SK-N-SH (cell line): ENCODE measurements around the gene BCLAF1. TPM values are rescaled to one million over a fixed set of nuclear protein-coding genes. Genes with fewer than 3 reads are reported as not detected.

Source experiments
- CTCF ChIA-PET: fragments of 300-600, 350-600 bp; formaldehyde crosslinking; extraction: SDS; loops from one replicate; lab custom pipeline; 2021; lab: Yijun Ruan, JAX
- POLR2A ChIA-PET: fragments of 350-600 bp; sonication (Branson Sonifier 250); formaldehyde crosslinking; extraction: SDS; loops from one replicate; lab custom pipeline; 2020; ENCODE audit warnings: antibody characterized with exemption, inconsistent platforms; lab: Yijun Ruan, JAX
- DNase-seq: peaks from one replicate; pipeline ENCODE4 v3.0.0; 2012
- H2AFZ ChIP-seq: fragments of 200-600 bp; sonication (generic); 2 replicates; pipeline ENCODE4 v1.8.1; 2016; ENCODE audit warnings: antibody characterized with exemption, mild to moderate bottlenecking, low read depth
- H3F3A ChIP-seq: fragments of 200-600 bp; sonication (generic); replicated peaks from 2 replicates; pipeline ENCODE3; 2016; ENCODE audit warnings: antibody characterized with exemption, mild to moderate bottlenecking; ENCODE audit not compliant: insufficient read depth
- H3K27ac ChIP-seq, 2 experiments: fragments of 200-500 bp in 1 of 2; fragments of 200-600 bp in 1 of 2; sonication (Bioruptor generic) in 1 of 2; sonication (generic), shearing (Covaris generic) in 1 of 2; 2 replicates each; pipeline versions ENCODE4 v1.5.1 to v1.6.1; 2014 to 2016; ENCODE audit warnings: low read depth in 2 of 2, inconsistent platforms in 1 of 2, low read length in 1 of 2, mild to moderate bottlenecking in 1 of 2, mixed read lengths in 1 of 2
- H3K27me3 ChIP-seq: fragments of 200-600 bp; sonication (generic), shearing (Covaris generic); 2 replicates; pipeline ENCODE4 v1.6.1; 2016; ENCODE audit warnings: mixed run types; ENCODE audit not compliant: insufficient read depth
- H3K36me3 ChIP-seq, 2 experiments: fragments of 200-500 bp in 1 of 2; fragments of 200-600 bp in 1 of 2; sonication (Bioruptor generic) in 1 of 2; sonication (generic) in 1 of 2; replicated peaks in 1 of 2; 2 replicates each; pipeline versions ENCODE3 to v1.5.1; 2014 to 2016; ENCODE audit warnings: low read length in 1 of 2, mild to moderate bottlenecking in 1 of 2; ENCODE audit not compliant: insufficient read depth in 2 of 2, control insufficient read depth in 1 of 2
- H3K4me1 ChIP-seq, 2 experiments: fragments of 200-500 bp in 1 of 2; fragments of 200-600 bp in 1 of 2; sonication (Bioruptor generic) in 1 of 2; sonication (generic), shearing (Covaris generic) in 1 of 2; 2 replicates each; pipeline versions ENCODE4 v1.5.1 to v1.6.1; 2014 to 2016; ENCODE audit warnings: low read depth in 1 of 2, low read length in 1 of 2, mixed run types in 1 of 2; ENCODE audit not compliant: insufficient read depth in 2 of 2, control insufficient read depth in 1 of 2
- H3K4me2 ChIP-seq: fragments of 200-600 bp; sonication (generic), shearing (Covaris generic); 2 replicates; pipeline ENCODE4 v1.6.1; 2017; ENCODE audit warnings: mixed run types
- H3K4me3 ChIP-seq, 2 experiments: fragments of 200-500 bp in 1 of 2; fragments of 200-600 bp in 1 of 2; sonication (Bioruptor generic) in 1 of 2; sonication (generic), shearing (Covaris generic) in 1 of 2; 2 replicates each; pipeline versions ENCODE4 v1.5.1 to v1.8.1; 2014 to 2016; ENCODE audit warnings: low read depth in 2 of 2, inconsistent platforms in 1 of 2, low read length in 1 of 2, mild to moderate bottlenecking in 1 of 2, mixed read lengths in 1 of 2, moderate library complexity in 1 of 2
- H3K79me2 ChIP-seq: fragments of 200-600 bp; sonication (generic); 2 replicates; pipeline ENCODE4 v1.8.1; 2017; ENCODE audit warnings: mild to moderate bottlenecking; ENCODE audit not compliant: insufficient read depth
- H3K9ac ChIP-seq: fragments of 200-600 bp; sonication (generic); 2 replicates; pipeline ENCODE4 v1.6.1; 2017; ENCODE audit warnings: mixed run types
- H3K9me2 ChIP-seq: fragments of 200-600 bp; sonication (generic); 2 replicates; pipeline ENCODE4 v1.6.1; 2017; ENCODE audit warnings: mixed run types
- H3K9me3 ChIP-seq: fragments of 200-600 bp; sonication (generic); 2 replicates; pipeline ENCODE4 v1.6.1; 2017; ENCODE audit warnings: mixed run types, mild to moderate bottlenecking, moderate library complexity
- H4K20me1 ChIP-seq: fragments of 200-600 bp; sonication (generic); 2 replicates; pipeline ENCODE4 v1.6.1; 2017; ENCODE audit warnings: mild to moderate bottlenecking, mixed run types; ENCODE audit not compliant: insufficient read depth
- ELF1 ChIP-seq: IDR thresholded peaks from 2 replicates; pipeline ENCODE4 v1.4.0; 2012
- EP300 ChIP-seq, 2 experiments: IDR thresholded peaks; 2 replicates each; pipeline versions ENCODE4 v1.4.0 to v1.6.1; 2012; ENCODE audit warnings: borderline replicate concordance in 1 of 2, low read depth in 1 of 2, low read length in 1 of 2
- GABPA ChIP-seq: IDR thresholded peaks from 2 replicates; pipeline ENCODE4 v1.4.0; 2012; ENCODE audit warnings: low read depth, mild to moderate bottlenecking
- GATA2 ChIP-seq: sonication (generic); formaldehyde crosslinking; IDR thresholded peaks from 2 replicates; pipeline ENCODE4 v1.5.0; 2020; ENCODE audit warnings: mild to moderate bottlenecking, missing genetic modification reagents
- JUND ChIP-seq: IDR thresholded peaks from 2 replicates; pipeline ENCODE4 v1.4.0; 2012
- MXI1 ChIP-seq: IDR thresholded peaks from 2 replicates; pipeline ENCODE4 v1.6.1; 2012; ENCODE audit warnings: mild to moderate bottlenecking, low read depth, low read length, improper control_type of control experiment
- NFIC ChIP-seq: IDR thresholded peaks from 2 replicates; pipeline ENCODE4 v1.4.0; 2012; ENCODE audit warnings: borderline replicate concordance
- RAD21 ChIP-seq: IDR thresholded peaks from 2 replicates; pipeline ENCODE4 v1.6.1; 2012; ENCODE audit warnings: mild to moderate bottlenecking, low read length
- RCOR1 ChIP-seq: fragments of 150-350 bp; IDR thresholded peaks from 2 replicates; pipeline ENCODE4 v1.6.1; 2017; ENCODE audit warnings: antibody characterized with exemption, low read length
- RXRA ChIP-seq: IDR thresholded peaks from 2 replicates; pipeline ENCODE4 v1.4.0; 2012; ENCODE audit warnings: low read depth, mild to moderate bottlenecking, borderline replicate concordance
- SMC3 ChIP-seq: IDR thresholded peaks from 2 replicates; pipeline ENCODE4 v1.6.1; 2012; ENCODE audit warnings: low read depth, low read length, improper control_type of control experiment
- TAF1 ChIP-seq: IDR thresholded peaks from 2 replicates; pipeline ENCODE4 v1.6.1; 2012; ENCODE audit warnings: low read depth, mild to moderate bottlenecking, low read length, moderate library complexity, borderline replicate concordance
- TEAD4 ChIP-seq: IDR thresholded peaks from 2 replicates; pipeline ENCODE4 v1.4.0; 2012; ENCODE audit warnings: mild to moderate bottlenecking, borderline replicate concordance; ENCODE audit not compliant: insufficient read depth
- YY1 ChIP-seq: IDR thresholded peaks from 2 replicates; pipeline ENCODE4 v1.4.0; 2012; ENCODE audit warnings: low read depth, mild to moderate bottlenecking
- WGBS: methylation state at CpG from one replicate; pipeline ENCODE4 v1.1.6; 2017; ENCODE audit warnings: low lambda C conversion rate; 5-methylcytosine and 5-hydroxymethylcytosine counted together
- polyA plus RNA-seq, 3 experiments: library from polyadenylated mRNA; depleted of rRNA; stranded (reverse); fragments of >200 nt; gene quantifications; 2 replicates each; pipeline ENCODE4 v1.2.3, GENCODE V29; 2012
- TF ChIP-seq, protein P1 (sequence below): fragments of 200-600 bp; sonication (generic); IDR thresholded peaks from 2 replicates; pipeline ENCODE4 v1.6.1; 2017; ENCODE audit warnings: antibody characterized with exemption, mild to moderate bottlenecking, moderate library complexity
- TF ChIP-seq, protein P2 (sequence below): IDR thresholded peaks from 2 replicates; pipeline ENCODE4 v1.4.0; 2012; ENCODE audit warnings: low read depth
- TF ChIP-seq, protein P3 (sequence below): fragments of 150-350 bp; IDR thresholded peaks from 2 replicates; pipeline ENCODE4 v1.6.1; 2016; ENCODE audit warnings: mild to moderate bottlenecking, low read depth, low read length

Gene BCLAF1
- polyA plus RNA-seq, 1 of the 3 experiments (the other 2 are of a cell fraction) = 21.9 TPM

DNA sequence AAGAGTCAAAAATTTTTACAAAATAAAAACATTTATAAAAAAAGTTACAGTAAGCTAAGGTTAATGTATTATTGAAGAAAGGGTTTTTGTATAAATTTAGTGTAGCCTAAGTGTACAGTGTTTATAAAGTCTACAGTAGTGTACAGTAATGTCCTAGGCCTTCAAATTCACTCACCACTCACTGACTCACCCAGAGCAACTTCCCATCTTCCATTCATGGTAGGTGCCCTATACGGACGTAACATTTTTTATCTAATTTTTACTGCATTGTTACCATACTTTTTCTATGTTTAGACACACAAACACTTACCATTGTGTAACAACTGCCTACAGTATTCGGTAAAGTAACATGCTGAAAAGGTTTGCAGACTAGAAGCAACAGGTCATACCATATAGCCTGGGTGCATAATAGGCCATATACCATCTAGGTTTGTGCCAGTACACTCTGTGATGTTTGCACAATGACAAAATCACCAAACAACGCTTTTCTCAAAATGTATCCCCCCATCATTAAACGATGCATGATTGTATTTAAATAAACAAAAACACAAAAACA, 45.5 kb downstream of the BCLAF1 start:
- Histone ChIP-seq H3K4me1 (peaks cover 0 to 1% of the 10 kb centered on the region in 2 experiments; a peak in 1 of 4 replicates), H3K9me2 (no peaks in the 10 kb centered on the region), H3F3A (no peaks in the 10 kb centered on the region), H3K4me2 (no peak overlapping the region), H3K27me3 (no peaks in the 10 kb centered on the region), H3K4me3 (no peak overlapping the region), H3K9ac (no peak overlapping the region), H3K79me2 (peaks cover 29% of the 10 kb centered on the region; the same call in 1 of the 2 replicates), H3K9me3 (no peaks in the 10 kb centered on the region), H3K27ac (no peak overlapping the region; a peak in 1 of 4 replicates), H3K36me3 (peaks cover 13 to 14% of the 10 kb centered on the region in 2 experiments), H4K20me1 (no peaks in the 10 kb centered on the region), H2AFZ (peak overlapping the region; percentile 46; the same call in 1 of the 2 replicates)
- TF ChIP-seq RCOR1 = no peak
- no peak for TF ChIP-seq MXI1
- no peak for TF ChIP-seq ELF1
- DNase-seq = no peak
- WGBS = 91% methylated on average over 5 of the region's 5 CpGs
- ChIA-PET CTCF (no interaction called here), POLR2A (no interaction called here)

DNA sequence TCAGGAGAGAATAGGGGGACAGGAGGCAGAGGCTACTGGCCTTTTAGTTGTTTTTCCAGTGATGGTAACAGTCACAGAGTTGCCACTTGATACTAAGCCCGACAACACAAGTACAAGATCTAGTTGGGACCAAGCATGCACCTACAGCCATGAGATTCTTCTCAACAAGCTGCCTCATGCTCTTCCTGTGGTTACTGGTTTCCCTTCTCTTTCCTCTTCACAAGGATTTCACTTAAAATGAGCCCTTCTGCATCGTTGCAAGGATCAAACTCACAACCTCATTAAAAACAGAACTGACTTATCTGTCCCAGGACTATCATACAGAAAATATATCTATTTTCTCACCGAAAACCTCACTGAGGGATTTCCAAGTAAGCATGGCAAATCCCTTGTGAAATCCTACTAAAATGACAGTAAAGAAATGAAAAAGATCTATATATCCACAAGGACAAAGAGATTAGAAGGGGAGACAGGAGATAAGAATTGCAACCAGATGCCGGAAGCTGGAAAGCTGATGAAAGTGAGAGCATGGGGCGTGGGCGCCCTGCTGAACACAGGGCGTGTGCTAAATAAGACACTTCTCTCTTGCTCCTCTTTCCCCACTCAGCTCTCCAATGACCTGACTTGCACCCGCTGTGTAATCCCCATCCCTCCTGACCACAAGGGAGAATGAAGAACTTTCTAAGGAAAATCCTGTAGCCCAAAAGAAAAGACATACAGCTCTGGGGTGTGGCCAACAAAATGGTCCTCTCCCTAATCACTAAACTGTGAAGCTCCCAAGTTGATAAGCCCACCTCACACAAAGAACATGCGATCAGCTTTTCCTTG, 53.0 kb downstream of the BCLAF1 start:
- ChIA-PET POLR2A (no interaction called here), CTCF (interaction anchor here (0.7 to 5.5 kb wide), 4 partner anchors 9 to 786 kb away, joined by 3 to 43 read pairs (median 4); no protein-coding TSS in a partner anchor)
- Histone ChIP-seq H3K27ac (no peak overlapping the region), H3K9me2 (no peaks in the 10 kb centered on the region), H3K27me3 (no peaks in the 10 kb centered on the region), H3F3A (no peaks in the 10 kb centered on the region), H3K4me2 (no peak overlapping the region), H3K36me3 (peaks cover 6 to 11% of the 10 kb centered on the region in 2 experiments), H4K20me1 (no peaks in the 10 kb centered on the region), H3K4me1 (no peaks in the 10 kb centered on the region), H3K9me3 (no peaks in the 10 kb centered on the region), H2AFZ (no peak overlapping the region), H3K9ac (no peak overlapping the region), H3K79me2 (no peaks in the 10 kb centered on the region), H3K4me3 (no peak overlapping the region)
- TF ChIP-seq, protein P1, sequence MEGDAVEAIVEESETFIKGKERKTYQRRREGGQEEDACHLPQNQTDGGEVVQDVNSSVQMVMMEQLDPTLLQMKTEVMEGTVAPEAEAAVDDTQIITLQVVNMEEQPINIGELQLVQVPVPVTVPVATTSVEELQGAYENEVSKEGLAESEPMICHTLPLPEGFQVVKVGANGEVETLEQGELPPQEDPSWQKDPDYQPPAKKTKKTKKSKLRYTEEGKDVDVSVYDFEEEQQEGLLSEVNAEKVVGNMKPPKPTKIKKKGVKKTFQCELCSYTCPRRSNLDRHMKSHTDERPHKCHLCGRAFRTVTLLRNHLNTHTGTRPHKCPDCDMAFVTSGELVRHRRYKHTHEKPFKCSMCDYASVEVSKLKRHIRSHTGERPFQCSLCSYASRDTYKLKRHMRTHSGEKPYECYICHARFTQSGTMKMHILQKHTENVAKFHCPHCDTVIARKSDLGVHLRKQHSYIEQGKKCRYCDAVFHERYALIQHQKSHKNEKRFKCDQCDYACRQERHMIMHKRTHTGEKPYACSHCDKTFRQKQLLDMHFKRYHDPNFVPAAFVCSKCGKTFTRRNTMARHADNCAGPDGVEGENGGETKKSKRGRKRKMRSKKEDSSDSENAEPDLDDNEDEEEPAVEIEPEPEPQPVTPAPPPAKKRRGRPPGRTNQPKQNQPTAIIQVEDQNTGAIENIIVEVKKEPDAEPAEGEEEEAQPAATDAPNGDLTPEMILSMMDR = no peak
- no peak for TF ChIP-seq TEAD4
- TF ChIP-seq RAD21 = no peak
- no peak for TF ChIP-seq GABPA
- TF ChIP-seq RCOR1 = no peak
- no peak for TF ChIP-seq RXRA
- TF ChIP-seq MXI1 = no peak
- TF ChIP-seq, protein P2, sequence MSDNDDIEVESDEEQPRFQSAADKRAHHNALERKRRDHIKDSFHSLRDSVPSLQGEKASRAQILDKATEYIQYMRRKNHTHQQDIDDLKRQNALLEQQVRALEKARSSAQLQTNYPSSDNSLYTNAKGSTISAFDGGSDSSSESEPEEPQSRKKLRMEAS = no peak
- no peak for TF ChIP-seq EP300 (IDR thresholded peaks at IDR 0.05; ENCODE audit: borderline replicate concordance in 1 of 2, low read depth in 1 of 2, low read length in 1 of 2)
- no peak for TF ChIP-seq SMC3
- no peak for TF ChIP-seq JUND
- TF ChIP-seq ELF1 = no peak
- TF ChIP-seq, protein P3, sequence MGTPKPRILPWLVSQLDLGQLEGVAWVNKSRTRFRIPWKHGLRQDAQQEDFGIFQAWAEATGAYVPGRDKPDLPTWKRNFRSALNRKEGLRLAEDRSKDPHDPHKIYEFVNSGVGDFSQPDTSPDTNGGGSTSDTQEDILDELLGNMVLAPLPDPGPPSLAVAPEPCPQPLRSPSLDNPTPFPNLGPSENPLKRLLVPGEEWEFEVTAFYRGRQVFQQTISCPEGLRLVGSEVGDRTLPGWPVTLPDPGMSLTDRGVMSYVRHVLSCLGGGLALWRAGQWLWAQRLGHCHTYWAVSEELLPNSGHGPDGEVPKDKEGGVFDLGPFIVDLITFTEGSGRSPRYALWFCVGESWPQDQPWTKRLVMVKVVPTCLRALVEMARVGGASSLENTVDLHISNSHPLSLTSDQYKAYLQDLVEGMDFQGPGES = no peak
- TF ChIP-seq YY1 = no peak
- TF ChIP-seq TAF1 = no peak
- TF ChIP-seq GATA2 = no peak
- TF ChIP-seq NFIC = no peak
- no peak for DNase-seq
- WGBS = 92% methylated on average over 9 of the region's 9 CpGs
